Activated CD4-positive, CD25-positive, alpha-beta regulatory T cell (primary cell): Measurements from ENCODE around the gene VAMP8.

Experiments
- DNase-seq, 4 experiments: peaks; one replicate each; lab custom pipeline; 2025; lab: John Stamatoyannopoulos, UW

Gene VAMP8

DNA sequence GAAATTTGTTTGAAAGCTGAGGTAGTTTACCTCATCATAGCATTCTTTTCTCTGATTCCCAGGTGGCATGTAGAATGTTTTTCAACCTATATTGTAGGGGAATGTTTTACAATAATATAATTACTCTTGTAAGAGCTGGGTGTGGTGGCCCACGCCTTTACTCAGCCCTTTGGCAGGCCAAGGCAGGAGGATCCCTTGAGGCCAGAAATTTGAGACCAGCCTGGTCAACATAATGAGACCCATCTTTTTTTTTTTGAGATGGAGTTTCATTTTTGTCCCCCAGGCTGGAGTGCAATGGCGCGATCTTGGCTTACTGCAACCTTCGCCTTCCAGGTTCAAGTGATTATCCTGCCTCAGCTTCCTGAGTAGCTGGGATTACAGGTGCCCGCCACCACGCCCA, 42.2 kb downstream of the VAMP8 start:
- no peak for DNase-seq

DNA sequence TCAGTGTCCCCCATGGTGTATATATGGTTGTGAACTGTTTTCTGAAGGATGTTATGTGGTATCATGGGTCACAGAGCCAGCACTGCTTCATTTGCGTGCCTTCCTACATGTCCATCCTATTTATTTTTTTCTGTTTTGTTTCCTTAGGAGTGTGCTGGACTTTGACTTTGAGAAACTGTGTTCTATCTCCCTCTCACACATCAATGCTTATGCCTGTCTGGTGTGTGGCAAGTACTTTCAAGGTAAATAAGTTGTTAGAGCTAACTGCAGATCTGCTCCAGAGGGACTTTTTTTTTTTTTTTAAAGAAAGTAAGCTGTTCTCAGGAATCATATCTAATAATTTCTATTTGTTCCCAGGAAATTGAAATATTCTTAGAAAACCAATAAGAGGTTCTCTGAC, 44.0 kb downstream of the VAMP8 start:
- no peak for DNase-seq

DNA sequence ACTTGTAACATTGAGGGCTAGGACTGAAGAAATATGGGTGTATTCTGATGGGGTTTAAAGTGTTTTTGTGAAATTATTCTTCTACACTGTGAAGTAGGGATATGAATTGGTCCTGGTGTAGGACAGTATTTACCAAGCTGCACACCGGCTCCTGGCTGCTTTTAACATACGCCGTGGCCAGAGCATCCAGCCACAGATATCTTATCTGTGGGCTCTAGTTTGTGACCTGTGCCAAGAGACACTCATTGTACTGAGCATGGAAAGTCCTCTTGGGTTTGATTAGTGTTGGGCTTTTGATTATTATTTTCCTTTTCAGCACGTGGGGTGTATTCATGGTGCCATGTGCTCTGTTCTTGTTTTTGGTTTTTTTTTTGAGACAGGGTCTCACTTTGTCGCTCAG, 46.6 kb downstream of the VAMP8 start:
- DNase-seq = no peak

DNA sequence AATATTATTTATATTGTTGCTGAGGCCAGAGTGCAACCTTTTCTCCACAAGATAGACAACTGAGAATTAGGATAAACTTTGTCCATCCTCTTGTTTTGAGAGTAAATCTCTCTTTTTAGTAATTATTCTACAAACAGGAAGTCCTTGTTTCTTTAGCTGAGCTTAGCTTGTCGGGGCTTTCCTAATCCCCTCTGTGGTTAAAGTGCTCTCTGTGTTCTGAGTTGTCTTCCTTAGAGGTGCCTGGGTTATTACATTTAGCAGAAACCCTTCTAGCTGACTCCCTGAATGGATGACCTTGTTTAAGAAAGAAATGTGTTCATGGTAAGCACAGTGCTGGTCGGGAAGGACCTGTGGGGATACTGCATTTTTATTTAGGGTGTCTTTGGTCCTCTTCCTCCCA, 51.3 kb downstream of the VAMP8 start:
- no peak for DNase-seq

DNA sequence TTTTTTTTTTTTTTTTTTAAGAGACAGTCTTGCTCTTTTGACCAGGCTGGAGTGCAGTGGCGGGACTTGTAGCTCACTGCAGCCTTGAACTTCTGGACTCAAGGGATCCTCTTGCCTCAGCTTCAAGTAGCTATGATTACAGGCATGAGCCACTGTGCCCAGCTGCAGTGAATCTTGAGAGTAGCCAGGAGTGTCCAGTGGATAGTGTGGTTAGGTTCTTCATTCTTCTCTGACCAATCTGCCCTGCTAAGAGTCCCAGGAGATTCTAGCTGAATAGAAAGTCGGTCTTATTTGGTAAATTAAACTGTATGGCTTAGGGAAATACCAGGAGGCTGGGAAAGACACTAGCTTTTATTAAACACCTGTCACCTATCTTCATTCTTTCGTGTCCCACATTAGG, 53.9 kb downstream of the VAMP8 start:
- DNase-seq = no peak
